Endometrial microvascular endothelial cells (primary cell): ENCODE measurements around the gene DR1. TPM values are rescaled to one million over a fixed set of nuclear protein-coding genes. Genes with fewer than 3 reads are reported as not detected.

Experiments used
- in situ Hi-C: cut with HindIII; loops from 2 replicates; pipeline ENCODE4 v1.10.0; 2017; ENCODE audit warnings: low sequenced_read_pairs, low pct_unique_long_range_greater_than_20kb; ENCODE audit errors: inconsistent ontology term
- total RNA-seq: library from RNA; depleted of rRNA; stranded (reverse); fragments of >200 nt; gene quantifications from one replicate; pipeline ENCODE4 v1.2.3, GENCODE V29; 2015; ENCODE audit errors: inconsistent ontology term

Gene DR1
- 44.1 TPM for total RNA-seq

DNA sequence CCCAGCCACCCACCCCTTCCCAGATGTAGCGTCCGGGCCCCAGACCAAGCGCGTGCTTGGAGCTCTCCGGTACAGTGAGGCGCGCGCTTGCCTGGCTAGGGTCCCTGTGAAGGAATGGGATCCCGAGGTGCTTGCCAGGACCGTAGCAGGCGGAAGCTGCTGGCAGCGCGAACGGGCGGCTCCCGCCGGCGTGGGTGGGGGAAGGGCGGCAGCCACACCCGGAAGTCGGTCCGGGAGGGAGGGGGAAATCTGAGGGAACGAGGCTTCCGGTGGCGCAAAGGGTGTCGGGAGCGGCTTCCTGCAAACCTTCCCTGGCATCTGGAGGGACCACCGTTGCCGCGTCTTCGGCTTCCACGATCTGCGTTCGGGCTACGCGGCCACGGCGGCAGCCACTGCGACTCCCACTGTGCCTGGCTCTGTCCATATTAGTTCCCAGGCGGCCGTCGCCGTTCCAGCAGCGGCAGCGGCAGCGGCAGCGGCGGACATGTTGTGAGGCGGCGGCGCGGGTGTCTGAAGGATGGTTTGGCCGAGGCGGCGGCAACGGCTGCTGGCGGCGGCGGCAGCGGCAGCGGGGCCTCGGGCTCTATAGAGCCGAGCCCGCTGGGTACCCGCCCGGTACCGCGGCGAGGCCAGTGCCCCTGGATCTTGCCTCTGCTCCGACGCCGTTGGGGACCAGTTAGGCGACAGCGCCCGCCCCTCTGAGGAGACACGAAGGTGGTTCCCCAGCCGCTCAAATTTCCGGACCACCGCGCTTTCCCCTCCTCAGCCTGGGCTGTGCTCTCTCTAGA, at the start of gene DR1:
DR1 (plus strand) TSS at position 275 of the 788 bp plus-strand sequence. CDS start 739 bp downstream, outside the sequence.
- in situ Hi-C loops = no loop called here

DNA sequence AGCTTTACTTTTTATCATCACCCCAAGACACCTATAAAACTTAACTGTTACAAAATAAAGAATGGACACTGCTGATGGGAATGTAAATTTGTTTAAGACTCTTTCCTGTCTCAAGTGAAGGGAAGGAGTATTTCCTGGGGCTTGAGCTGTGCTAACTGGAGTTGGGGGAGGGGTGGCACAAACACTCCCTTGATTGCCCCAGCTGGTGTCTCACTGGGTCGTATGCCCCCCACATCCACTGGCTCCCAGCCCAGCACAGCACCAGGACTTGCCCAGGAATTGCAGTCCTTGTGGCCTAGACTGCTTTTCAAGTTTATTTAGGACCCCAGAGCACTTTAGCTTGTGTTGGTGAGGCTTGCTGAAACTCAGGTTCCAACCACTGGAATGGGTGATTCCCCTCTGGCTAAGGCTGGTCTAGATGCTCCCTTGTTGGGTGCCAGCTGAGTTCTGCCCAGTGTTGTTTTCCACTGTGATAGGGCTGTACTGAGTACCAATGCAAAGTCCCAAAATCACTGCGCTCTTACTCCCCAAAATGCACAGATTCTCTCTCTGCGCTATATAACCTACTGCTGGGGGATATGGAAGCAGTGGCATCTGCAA, 49.1 kb upstream of the DR1 start:
- in situ Hi-C loops = no loop called here

DNA sequence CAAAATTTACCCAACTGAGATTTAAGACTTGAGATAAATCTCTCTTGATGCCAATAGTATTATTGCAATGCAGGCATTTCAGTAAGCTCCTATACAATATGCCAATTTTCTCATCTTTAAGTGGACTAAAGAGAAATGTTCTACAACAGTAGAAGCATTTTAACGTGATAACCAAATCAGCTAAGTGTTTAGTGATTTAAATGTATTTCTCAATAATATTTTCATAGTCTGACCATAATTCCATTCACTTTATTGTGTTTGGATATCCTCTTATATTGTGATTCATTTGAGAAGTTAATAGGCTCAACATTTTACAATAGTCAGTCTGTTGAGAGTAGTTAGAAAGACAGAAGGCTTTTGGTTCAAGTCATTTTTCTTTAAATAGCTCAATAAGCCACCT, 44.6 kb upstream of the DR1 start:
- in situ Hi-C loops = no loop called here

DNA sequence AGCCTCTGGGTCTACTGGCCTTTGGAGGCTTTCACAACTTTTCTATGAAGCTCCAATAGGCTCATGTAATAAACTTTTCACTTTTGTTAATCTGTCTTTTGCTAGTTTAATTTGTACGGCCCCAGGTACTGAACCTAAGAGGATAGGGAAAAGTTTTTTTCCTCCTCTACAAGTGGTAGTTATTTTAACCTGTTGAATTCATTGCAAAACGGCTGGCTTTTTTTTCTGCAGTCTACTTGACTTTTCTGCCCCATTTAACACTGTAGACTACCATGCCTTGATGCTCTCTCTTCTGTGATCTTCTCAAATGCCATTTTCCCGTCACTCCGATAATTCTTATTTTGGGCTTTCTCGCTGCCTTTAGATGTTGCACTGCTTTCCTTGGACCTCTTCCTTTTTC, 43.6 kb upstream of the DR1 start:
- in situ Hi-C loops = no loop called here

DNA sequence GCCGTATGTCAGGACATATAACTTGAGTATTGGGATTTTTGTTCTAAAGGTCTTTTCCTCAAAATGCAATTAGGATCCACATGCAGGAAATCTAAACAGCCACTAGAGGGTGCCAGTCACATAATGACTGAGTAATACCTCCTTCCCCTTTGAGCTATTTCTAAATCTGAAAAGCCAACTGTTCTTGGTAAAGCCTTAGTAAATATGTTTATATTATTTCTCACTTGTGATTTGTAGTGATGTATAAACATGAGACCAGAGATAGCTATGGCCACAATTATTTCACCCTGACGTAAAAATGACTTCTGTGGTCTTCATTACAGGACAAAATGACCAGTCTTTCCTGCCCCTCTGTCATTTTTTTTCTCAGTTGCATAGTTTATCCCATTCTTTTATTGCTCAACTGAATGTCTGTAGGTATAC, 41.0 kb upstream of the DR1 start:
- in situ Hi-C loops = no loop called here

DNA sequence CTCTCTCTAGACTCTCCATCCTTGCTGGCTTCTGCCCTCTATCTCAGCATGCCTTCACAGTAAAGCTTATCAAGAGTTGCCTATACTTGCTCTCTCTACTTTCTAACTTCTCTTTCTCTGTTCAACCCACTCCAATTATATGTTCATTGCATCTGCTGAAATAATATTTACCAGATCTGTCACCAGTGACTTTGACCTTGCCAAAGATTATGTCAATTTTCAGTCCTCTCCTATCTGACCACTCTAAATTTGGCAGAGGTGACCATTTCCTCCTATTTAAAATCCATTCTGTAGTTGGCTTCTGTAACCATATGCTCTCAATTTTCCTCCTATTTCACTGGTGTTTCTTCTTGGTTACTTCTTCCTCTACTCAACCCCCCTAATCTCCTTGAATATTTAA, 38.8 kb upstream of the DR1 start:
- in situ Hi-C loops = no loop called here

DNA sequence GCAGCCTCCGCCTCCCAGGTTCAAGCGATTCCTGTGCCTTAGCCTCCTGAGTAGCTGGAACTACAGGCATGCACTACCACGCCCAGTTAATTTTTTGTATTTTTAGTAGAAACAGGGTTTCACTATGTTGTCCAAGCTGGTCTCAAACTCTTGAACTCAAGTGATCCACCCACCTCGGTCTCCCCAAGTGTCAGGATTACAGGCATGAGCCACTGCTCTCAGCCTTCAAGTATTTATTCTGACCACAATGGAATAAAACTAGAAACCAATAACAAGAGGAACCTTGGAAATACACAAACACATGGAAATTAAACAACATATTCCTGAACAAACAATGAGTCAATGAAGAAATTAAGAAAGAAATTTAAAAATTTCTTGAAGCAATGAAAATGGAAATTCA, 32.7 kb upstream of the DR1 start:
- in situ Hi-C loops = no loop called here

DNA sequence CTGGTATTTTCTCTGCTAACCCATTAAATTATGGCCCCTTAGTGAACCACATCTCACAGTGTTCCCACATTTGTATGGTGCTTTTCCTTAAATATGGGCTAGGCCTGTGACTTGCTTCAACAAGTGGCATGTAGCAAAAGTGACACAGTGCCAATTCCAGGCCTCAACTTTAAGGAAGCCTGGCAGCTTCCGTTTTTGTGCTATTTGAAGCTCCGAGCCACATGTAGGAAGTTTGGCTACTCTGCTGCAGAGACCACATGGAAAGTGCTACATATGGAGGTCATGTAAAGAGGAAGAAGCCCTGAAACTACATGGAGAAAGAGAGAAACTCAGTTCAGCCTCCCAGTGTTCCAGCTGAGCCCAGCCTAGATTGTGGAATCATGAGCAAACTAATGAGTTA, 28.5 kb upstream of the DR1 start:
- in situ Hi-C loops = no loop called here

DNA sequence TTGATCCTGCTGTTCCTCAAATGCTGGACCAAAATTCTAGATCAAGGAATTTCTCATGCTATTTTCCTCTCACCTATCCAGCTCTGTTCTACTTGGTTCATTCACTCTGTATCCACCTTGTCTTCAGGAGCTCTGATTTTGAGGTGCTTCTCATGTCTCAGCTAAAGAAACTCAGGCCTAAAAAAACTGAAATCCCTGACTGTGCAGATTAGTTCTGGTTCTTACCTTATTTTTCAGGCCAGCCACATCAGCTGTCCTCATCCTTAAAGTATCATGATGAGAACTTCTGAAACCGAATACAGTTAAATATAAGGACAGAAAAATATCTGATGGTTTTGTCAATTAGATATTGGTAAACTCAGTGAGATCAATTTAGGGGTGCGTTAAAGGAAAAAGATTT, 27.8 kb upstream of the DR1 start:
- in situ Hi-C loops = no loop called here

DNA sequence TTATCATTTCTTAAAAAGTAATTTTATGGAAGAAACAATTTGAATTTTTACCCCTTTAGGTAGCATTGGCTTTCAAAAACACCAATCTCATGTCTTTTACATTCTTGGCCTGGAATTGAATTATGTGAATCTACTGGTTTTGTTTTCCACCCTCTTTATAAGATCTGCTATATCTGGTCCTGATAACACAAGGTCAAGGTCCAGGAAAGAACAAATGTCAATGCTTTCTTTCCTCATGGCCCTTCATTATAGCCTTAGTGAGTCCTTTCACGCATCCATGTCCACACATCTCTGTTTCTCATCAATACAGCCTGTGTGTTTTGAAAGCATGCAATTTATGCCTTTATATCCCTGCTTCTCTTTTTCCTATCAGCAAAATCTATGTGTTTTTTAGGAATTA, 24.0 kb upstream of the DR1 start:
- in situ Hi-C loops = no loop called here

DNA sequence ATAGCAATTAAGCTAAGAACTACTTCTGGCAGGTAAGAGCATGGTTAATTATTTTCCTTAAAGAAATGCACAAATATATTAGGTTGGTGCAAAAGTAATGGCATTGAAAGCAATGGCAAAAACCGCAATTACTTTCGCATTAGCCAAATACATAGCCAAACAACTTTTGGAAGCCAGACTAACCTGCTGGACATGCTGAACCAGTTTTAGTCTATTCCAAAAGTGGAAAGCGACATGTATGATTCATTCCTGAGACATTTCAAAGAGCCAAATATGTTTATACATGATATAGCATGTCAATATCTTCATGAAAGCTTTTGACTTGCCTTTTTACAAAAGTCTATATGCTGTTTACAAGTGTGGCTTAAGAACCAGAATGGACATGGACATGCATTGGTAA, 23.4 kb upstream of the DR1 start:
- in situ Hi-C loops = no loop called here

DNA sequence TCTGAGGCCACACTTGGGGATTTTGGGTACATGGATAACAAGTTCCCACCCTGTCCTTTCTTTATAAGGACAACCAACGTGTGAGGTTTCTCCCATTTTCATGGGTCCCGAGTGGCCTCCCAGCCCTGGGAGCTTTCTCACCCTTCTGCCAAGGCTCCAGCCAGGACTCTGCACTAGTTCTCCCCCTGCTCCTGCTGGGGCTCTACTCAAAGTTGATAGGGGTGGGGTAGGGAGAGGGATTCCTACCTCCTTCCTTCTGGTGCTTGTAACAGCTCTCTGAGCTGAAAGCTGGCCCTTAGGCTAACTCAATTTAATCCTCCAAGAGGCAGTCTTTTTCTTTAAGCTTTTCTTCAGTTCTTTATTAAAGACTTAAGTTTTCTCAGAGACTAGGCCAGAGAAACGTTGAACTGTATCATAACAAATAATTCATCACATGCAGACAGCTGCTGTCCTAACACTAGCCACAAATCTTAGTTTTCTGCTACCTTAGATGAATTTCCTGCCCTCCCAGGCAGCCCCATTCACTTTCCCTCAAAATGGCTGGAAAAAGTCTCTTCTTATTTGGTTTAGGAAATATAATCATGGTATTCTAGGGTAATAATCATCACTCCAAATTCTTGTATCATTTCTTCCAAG, 22.4 kb upstream of the DR1 start:
- in situ Hi-C loops = no loop called here

DNA sequence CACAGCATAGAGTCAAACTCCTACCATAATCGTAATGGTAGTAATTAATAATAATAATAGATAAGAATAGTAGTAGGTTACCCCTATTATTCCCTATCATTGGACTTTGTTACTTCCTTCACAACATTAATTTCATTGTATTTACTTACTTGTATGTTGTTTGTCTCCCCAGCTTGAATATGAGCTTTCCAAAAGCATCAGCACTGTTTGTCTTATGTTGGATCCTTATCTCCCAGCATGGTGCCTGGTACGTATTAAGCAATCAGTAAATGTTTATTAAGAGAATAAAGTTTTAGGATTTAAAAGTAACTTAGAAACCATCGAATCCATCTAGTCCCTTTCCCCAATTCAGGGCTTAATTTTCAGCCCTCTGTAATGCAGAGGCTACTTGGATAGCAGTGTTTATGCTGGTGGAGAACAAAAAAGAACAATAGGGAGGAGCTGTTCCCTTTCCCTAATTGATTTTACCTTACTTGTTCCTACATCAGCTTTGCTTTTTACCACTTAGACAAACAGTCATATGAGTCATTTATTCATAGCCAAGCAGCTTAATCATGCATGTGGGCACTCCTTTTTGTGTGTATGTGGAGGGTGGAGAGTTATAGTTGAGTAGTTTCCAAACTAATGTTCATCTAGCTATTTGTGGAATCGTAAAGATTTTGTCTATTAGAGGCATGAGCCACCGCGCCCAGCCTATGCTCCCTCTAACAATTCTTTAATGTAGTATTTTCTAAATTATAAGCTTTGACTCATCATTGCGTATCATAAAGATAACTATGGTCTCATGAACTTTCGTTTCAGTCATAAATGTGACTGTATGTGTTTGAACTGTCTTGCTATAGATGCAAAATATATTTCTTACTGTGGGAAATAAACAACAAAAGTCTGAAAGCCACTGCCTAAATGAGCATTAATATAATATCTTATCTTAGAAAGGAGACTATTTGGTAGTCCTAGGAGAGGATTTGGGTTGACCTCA, 20.9 kb upstream of the DR1 start:
- in situ Hi-C loops = no loop called here

DNA sequence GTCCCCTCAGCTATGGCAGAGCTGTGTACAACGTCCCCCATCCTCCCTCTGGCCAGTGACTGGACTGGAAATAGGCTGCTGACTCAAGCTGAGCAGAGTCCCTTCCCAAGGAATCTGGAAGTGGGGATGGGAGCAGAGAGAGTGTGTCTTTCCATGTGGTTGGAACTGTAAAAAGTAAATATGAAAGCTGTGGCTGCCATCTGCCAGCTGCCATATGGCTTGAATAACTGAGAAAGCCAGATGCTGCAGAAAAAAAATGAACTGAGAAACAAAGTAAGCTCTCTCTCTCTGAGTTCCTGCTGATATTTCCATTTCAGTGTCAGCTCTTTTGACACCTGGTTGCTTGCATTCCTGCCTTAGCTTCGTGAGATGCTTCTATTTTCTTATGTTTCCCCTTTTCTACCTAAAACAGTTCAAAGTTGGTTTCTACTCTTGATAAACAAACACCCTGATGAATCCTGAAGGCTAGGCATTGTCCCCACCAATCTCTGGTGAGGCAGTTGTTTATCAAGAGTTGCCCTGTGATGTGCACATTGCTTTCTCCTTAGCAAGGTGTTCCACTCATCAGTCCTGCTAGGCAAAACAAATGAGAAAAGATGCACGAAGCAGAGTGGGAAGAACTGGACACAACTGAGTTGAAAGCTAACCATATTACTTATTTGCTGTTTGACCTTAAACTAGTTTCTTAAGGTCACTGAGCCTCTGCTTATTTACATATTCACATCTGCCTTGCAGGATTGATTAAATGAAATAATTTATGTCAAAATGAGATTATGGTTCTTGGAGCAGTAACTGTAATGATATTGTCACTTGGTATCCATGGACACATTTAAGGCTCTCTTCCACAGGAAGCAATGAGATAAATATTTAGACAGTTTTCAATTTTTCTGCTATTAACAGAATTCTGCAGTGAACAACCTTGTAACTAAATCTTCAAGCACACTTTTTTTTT, 16.6 kb upstream of the DR1 start:
- in situ Hi-C loops = no loop called here

DNA sequence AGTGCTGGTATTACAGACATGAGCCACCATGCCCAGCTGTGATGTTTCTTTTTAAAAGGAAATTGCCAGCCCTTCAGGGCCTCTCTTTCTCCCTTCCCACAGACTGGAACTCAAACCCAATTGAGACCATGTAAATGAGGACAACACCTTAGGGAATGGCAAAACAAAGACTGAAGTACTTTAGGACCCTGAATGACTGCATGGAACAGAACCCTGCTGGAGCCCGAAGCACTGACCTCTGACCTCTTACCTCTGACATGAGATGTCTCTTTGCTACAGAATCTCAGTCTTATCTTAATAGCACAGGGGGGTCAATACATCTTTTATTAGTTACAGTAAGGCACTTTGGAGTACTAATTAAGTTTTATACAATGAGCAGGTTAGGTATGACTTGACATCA, 15.5 kb upstream of the DR1 start:
- in situ Hi-C loops = no loop called here

DNA sequence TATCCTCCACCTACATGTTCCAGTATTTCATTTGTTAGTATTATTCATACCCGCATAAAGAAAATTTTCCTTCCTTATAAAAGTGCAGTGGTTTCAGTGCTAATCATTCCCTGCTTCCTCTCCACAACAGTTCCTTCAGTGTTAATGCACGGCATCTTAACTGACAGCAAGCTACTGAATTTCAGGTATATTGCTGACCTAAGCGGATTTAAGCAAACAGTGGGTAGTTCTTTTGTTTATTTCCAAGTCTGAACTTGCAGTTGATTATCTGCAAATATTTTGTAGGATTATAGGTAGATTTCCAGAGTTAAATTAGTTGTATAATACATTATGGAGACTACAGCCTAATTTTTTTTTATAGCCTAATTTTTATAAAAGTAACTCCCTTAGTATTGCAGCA, 15.1 kb upstream of the DR1 start:
- in situ Hi-C loops = no loop called here

DNA sequence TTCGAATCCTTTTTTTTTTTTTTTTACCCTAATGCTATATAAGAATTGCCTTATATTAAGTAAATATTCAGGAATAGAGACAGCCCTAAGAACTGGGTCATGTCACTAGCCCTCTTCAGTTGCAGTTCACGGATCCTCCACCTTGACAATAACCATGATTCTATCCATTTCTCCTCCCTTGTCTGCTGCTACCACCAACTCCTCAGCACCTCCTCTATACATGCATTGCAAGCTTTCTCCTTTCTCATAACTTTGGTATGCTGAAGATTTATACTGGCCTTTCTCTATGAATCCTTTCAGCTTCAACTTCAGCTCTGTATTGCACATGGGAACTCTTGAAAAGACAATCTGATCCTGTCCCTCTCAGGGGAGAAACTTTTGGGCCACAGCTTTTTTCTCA, 14.3 kb upstream of the DR1 start:
- in situ Hi-C loops = no loop called here

DNA sequence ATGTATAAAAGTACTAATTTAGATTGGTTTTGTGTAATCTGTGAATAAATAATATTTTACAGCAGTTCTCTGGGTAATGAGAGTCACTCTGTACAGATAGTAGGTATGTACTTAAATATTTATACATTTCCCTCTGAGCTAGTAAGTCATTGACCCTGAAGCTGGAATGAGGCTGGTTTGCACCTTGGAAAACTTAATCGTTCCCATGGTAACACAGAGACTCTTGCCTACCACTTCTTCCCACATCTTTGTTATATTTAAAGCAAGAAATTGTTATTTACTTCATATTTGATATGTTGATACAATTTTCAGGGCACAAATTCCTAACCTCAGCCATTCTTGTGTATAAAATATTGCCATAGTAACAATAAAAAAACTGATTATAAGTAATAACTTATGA, 13.3 kb upstream of the DR1 start:
- in situ Hi-C loops = no loop called here
